HG02852 (cell line): ENCODE data around the gene NINJ1.
A peak's percentile ranks its signal among the peaks of the same experiment; 100 is the strongest.
"Not testable (repeated sequence)": the region's sequence is repeated elsewhere in the genome, so short reads cannot be mapped to it uniquely, and the experiment has no call there.

Source experiments
- ATAC-seq: cut with Tn5 transposase; IDR thresholded peaks from one replicate; pipeline ENCODE4 v1.9.1; 2021; ENCODE audit warnings: mild to moderate bottlenecking, moderate library complexity; ENCODE audit not compliant: unreplicated experiment

The NINJ1 gene

GRCh38 chr9:93161786-93162562 is 27.9 kb upstream of the NINJ1 start:
- no peak for ATAC-seq

GRCh38 chr9:93159601-93160471 is 25.8 kb upstream of the NINJ1 start:
- ATAC-seq = peak; percentile 86

GRCh38 chr9:93156475-93157008 is 22.5 kb upstream of the NINJ1 start:
- peak; percentile 56 for ATAC-seq

- ATAC-seq = no peak
Measured at GRCh38 chr9:93155716-93156474, 21.8 kb upstream of the NINJ1 start.

GRCh38 chr9:93154293-93154903 is 20.3 kb upstream of the NINJ1 start:
- ATAC-seq = no peak

- ATAC-seq = no peak
Measured at GRCh38 chr9:93151097-93151784, 17.2 kb upstream of the NINJ1 start.

GRCh38 chr9:93149361-93149760 is 15.3 kb upstream of the NINJ1 start:
- no peak for ATAC-seq

GRCh38 chr9:93148721-93149120 is 14.7 kb upstream of the NINJ1 start:
- no peak for ATAC-seq

GRCh38 chr9:93147632-93148031 is 13.6 kb upstream of the NINJ1 start:
- ATAC-seq = no peak

GRCh38 chr9:93146696-93147095 is 12.6 kb upstream of the NINJ1 start:
- ATAC-seq = not testable (repeated sequence)

- no peak for ATAC-seq
Measured at GRCh38 chr9:93143830-93144530, 9.9 kb upstream of the NINJ1 start.

GRCh38 chr9:93141771-93142483 is 7.9 kb upstream of the NINJ1 start:
- no peak for ATAC-seq

GRCh38 chr9:93139365-93140182 is 5.5 kb upstream of the NINJ1 start:
- ATAC-seq = no peak

GRCh38 chr9:93138171-93138764 is 4.2 kb upstream of the NINJ1 start:
- ATAC-seq = no peak

GRCh38 chr9:93137362-93137761 is 3.3 kb upstream of the NINJ1 start:
- ATAC-seq = no peak

GRCh38 chr9:93136011-93136440 is 2.0 kb upstream of the NINJ1 start:
- ATAC-seq = no peak

GRCh38 chr9:93134740-93135444 is 841 bp upstream of the NINJ1 start:
- peak; percentile 0 for ATAC-seq
